GM19438 (cell line): ENCODE results near the gene OR2L3.
"Not testable (repeated sequence)": the region's sequence is repeated elsewhere in the genome, so short reads cannot be mapped to it uniquely, and the experiment has no call there.

ENCODE experiments used
- ATAC-seq: cut with Tn5 transposase; IDR thresholded peaks from one replicate; pipeline ENCODE4 v1.9.1; 2021; ENCODE audit warnings: low read depth; ENCODE audit not compliant: unreplicated experiment

The OR2L3 gene, protein sequence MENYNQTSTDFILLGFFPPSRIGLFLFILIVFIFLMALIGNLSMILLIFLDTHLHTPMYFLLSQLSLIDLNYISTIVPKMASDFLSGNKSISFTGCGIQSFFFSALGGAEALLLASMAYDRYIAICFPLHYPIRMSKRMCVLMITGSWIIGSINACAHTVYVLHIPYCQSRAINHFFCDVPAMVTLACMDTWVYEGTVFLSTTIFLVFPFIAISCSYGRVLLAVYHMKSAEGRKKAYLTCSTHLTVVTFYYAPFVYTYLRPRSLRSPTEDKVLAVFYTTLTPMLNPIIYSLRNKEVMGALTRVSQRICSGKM

DNA sequence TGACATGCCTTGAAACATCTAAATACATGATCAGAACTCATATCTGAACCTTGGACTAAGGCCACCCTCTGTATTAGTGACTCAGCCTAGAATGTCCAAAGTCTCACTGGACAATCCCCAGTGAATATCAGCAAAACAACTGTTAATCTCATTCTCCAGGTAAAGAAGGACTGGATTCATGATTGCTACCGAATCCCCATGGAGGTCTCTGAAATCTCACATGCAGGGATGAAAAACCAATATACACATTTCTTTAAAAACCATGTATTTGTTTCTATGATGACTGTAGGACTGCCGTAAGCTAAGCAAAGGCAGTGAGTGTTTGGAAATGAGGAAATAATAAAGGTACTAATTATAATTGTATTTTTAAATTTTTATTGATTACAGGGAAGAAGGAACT lies at the start of gene OR2L3:
Gene OR2L3 (plus strand): TSS at position 301 of the 400 bp plus-strand sequence. CDS start 13,846 bp downstream, outside the sequence.
- no peak for ATAC-seq

DNA sequence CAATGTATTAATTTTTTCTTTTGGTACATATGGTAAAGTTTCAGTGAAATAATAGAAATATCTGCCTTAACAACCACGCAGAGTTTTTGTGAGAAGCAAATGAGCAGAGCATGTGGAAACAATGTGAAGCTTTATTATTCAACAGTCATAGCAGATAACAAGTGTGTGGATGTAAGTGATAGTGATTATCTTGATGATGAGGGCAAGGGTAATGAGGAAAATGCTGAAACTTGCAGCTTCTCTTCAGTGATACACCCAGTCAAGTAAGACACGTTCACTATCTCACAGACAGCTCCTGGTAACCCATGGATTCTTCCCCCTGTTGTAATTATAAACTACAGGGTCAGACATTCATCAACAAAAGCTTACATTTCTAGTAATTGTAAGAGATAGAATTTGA lies 47.8 kb upstream of the OR2L3 start:
- no peak for ATAC-seq

DNA sequence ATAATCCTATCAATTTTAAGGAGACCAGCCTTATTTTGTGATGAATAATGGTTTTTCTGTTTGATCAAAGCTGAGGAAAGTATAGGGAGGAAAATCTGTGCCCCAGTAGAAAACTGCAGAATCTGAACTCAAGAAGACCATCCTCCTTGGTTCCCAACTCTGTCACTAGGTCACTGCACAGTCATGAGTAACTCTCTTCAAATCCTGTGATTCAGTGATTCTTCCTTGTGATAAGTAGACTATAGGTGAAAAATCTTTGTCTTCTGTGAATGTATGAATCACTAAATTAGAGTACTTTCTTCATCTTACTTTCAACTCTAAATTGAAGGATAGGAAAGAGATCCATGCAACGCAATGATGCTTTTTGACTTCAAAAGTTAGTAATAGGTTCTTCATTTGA lies 46.5 kb upstream of the OR2L3 start:
- ATAC-seq: no peak

DNA sequence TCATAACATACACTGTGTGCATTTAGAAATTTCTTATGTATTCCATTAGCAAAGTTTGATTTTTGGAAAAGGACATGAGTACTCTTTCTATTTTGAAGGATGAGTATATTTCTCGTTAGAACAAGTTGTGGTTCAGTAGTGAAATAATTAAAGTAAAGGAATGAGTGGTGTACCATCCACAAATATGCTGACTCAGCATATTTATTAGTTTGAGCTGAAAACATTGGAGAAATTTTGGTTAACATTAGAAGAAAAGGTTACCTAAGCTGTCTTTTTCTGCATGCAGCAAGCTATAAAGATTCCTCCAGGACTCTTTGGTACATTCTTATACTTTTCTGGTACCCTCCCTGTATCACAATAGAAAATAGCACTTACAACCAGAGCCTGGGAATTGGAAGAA lies 38.9 kb upstream of the OR2L3 start:
- no peak for ATAC-seq

DNA sequence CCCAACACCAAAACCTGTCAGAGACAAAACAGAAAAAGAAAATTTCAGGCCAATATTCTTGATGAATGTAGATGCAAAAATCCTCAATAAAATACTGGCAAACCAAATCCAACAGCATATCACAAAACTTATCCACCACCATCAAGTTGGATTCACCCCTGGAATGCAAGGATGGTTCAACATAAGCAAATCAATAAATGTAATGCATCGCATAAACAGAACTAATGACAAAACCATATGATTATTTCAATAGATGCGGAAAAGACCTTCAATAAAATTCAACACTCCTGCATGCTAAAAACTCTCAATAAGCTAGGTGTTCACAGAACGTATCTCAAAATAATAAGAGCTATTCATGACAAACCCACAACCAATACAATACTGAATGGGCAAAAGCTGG lies 37.0 kb upstream of the OR2L3 start:
- no peak for ATAC-seq

DNA sequence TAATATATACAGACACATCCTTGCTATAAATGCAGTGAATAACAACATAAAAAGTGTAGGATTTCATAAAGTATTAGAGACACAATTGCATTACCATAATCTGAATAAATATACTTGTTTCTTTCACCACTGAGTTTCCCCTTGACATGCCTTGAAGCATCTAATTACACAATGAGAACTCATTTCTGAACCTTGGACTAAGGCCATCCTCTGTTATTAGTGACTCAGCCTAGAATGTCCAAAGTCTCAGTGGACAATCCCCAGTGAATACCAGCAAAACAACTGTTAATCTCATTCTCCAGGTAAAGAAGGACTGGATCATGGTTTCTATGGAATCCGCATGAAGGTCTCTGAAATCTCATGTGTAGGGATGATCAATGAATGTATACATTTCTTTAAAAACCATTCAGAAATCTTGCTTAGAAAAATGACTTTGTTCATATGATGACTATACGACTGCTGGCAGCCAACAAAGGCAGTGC lies 33.4 kb upstream of the OR2L3 start, which contains the start of gene OR2L5:
Gene OR2L5 (plus strand): TSS at position 432 of the 482 bp plus-strand sequence. CDS start 8,288 bp downstream, outside the sequence.
- no peak for ATAC-seq

DNA sequence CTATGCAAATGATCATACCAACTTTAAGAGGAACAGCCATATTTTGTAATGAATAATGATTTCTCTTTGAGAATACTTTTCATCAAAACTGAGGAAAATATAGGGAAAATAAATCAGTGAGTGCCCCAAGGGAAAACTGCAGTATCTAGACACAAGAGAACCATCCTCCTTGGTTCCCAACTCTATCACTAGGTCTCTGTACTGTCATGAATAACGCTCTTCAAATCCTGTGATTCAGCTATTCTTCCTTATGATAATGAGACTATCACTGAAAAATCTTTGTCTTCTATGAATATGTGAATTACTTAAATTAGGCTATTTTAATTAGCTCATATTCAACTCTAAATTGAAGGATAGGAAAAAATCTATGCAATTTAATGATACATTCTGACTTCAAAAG lies 30.8 kb upstream of the OR2L3 start:
- ATAC-seq: no peak

DNA sequence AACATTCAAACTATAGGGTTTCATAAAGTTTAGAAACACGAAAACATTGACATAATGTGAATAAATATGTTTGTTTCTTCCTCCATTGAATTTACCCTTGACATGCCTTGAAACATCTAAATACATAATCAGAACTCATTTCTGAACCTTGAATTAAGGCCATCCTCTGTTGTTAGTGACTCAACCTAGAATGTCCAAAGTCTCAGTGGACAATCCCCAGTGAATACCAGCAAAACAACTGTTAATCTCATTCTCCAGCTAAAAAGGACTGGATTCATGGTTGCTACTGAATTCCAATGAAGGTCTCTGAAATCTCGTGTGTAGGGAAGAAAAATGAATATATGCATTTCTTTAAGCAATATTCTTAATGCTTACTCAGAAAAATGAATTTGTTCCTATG lies 16.9 kb upstream of the OR2L3 start, which contains the start of gene OR2L2:
Gene OR2L2 (plus strand): TSS at position 301 of the 400 bp plus-strand sequence. CDS start 8,198 bp downstream, outside the sequence.
- ATAC-seq: no peak

DNA sequence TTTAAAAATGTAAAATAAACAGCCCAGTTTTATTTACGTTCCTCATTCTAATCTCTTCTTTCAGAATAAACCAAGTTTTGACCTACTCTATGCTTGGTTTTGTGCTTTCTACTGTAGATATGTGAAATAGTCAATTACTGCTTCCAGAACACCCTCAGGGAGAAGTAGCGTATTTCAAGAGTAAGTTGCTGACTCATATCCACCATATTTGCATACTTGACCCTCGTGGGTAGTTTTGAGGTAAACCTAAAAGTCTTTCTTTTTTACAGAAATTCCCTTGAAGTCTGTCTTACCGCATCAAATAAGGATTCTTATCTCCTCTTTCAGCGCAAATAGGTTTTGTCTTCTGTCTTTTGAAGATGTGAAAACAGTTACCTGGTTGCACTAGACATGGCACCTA lies 1.4 kb upstream of the OR2L3 start:
- no peak for ATAC-seq

DNA sequence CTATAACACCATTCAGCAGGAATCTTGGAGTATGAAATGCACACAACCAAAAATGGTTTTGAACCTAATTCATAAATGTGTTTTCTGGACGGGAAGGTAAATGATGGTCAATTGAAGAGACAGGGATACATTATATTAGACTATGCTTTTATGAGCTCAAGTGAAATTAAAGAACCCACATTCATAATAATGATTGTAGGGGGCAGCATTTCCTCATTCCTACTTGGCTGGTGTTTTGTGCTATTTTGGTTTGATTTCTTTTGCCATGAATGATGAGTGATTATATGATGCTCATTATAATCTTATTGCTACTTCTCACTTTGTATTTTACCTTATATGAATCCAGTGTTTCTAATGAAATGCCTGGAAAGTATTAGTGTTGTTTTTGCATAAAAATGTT lies 372 bp downstream of the OR2L3 start:
- no peak for ATAC-seq

DNA sequence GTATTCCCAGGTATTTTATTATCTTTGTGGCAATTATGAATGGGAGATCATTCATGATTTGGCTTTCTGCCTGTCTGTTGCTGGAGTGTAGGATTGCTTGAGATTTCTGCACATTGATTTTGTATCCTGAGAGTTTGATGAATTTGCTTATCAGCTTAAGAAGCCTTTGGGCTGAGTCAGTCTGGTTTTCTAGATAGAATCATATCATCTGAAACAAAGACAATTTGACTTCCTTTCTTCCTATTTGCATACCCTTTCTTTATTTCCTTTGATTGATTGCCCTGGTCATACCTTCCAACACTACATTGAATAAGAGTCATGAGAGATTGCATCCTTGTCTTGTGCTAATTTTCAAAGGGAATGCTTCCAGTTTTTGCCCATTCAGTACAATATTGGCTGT lies 8.0 kb downstream of the OR2L3 start:
- ATAC-seq: no peak

DNA sequence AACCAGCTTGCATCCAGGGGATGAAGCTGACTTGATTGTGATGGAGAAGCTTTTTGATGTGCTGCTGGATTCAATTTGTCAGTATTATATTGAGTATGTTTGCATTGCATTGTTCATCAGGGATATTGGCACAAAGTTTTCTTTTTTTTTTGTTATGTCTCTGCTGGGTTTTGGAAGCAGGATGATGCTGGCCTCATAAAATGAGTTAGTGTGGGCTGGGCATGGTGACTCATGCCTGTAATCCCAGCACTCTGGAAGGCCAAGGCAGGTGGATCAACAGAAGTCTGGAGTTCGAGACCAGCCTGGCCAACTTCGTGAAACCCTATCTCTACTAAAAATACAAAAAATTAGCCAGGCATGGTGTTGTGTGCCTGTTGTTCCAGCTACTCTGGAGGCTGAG lies 8.6 kb downstream of the OR2L3 start:
- no peak for ATAC-seq

DNA sequence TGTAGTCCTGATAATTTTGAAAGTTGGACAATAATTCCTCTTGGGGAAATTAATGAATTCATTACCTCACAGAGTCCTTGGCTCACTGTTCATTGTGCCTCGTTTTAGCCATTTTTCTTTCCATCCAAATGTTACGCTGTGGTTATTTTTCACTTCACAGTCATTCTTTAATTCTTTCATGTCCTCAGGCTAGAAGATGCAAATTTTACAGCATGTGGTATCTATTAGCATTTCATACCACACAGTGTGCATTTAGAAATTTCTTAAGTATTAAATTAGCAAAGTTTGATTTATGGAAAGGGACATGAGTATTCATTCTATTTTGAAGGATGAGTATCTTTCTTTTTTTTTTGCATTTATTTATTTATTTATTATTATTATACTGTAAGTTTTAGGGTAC lies 18.4 kb downstream of the OR2L3 start:
- ATAC-seq: no peak

DNA sequence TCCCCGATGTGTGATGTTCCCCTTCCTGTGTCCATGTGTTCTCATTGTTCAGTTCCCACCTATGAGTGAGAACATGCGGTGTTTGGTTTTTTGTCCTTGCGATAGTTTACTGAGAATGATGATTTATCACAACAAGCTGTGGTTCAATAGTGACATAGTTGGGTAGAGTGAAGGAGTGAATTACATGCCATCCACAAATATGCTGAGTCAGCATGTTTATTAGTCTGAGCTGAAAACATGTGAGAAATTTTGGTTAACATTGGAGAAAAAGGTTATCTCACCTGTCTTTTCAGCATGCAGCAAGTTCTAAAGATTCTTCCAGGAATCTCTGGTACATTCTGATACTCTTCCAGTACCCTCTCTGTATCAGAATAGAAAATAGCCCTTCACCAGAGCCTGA lies 19.0 kb downstream of the OR2L3 start:
- ATAC-seq: no peak

DNA sequence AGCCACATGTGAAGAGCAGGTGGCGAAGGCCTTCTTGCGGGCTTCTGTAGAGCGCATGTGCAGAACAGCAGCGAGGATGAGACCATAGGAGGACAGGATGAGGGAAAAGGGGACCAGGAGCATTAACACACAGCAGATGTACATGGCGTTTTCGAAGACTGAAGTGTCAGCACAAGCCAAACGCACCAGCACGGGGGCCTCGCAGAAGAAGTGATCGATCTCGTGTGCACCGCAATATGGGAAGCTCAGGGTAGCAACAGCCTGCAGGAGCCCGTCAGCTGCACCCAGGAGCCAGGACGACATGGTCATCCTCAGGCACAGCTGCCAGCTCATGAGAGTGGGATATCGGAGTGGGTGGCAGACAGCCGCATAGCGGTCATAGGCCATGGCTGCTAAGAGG lies 37.2 kb downstream of the OR2L3 start:
- not testable (repeated sequence) for ATAC-seq

DNA sequence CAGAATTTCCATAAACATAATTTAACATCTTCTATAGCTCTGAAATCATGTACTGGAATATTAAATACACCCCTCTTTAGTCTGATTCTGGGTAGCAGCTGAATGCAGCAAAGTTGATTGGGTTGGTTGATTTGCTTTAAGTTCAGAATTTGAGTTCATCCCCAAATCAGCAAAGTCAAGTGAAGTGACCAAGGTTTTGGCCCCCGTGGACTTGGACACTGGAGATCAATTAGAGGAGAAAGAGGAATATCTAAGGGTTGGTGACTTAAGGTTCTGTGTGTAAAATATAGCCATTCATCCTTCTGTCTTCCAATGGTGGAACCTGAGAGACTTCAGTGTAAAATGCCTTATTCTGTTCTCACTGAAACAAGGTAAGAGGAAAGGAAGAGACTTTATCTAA lies 48.2 kb downstream of the OR2L3 start, which contains the start of gene OR2L13:
Gene OR2L13 (plus strand): TSS at position 301 of the 400 bp plus-strand sequence. CDS start 4,192 bp downstream, outside the sequence.
- no peak for ATAC-seq

DNA sequence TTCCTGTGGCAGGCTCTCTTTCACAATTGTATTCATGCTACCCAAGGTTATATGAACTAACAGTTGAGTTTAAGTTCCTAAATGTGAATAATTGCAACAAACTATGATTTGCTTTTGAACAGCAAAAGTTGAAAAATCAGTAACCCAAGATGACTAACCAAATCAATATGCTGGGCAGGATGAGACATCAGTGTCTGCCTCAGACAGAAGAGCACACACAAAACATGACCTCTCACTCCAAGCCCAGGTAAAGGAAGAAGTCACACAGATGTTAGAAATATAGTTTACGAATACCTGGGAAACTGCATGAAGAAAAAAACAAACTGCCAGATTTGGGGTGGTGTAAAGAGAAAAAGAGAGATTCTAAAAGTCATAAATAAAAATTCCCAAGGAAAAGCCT lies 51.9 kb downstream of the OR2L3 start:
- ATAC-seq: no peak

DNA sequence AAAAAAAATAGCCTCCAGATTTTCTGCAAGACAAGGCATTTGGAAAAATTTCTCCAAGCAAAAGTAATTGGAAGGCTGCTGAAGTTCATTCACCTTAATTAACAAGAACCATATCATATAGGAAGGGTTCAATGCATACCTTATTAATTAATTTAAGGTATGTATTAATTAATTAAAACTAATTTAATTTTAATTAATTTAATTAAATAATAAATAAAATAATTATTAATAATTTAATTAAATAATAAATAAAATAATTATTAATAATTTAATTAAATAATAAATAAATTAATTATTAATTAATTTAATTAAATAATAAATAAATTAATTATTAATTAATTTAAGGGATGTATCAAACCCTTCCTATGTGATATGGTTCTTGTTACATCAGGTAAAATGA lies 56.2 kb downstream of the OR2L3 start:
- ATAC-seq: no peak

DNA sequence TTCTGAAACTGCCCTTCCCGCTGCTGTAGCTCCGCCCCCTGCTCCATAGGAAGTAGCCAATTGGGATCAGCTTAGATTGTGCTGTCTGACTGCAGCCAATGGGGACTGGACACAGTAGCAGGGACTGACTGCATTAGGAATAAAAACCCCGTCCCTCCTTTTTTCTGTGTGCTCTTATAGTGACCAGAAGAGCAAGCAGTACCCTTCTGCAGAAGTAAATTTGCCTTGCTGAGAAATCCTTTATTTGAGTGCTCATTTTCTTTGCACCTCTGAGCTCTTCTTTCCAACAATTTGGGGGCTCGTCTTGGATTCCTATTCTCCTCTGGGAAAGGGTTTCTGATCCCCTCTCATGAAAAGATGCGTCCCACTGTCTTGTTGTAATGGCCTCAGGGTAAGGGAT lies 64.5 kb downstream of the OR2L3 start:
- no peak for ATAC-seq
